Muscle layer of colon (tissue), 2 donors: ENCODE results near the gene TRAF3.

ENCODE experiments used
- H3K27ac ChIP-seq: one replicate; pipeline ENCODE4 v1.7.0; 2013; ENCODE audit warnings: low read depth, mild to moderate bottlenecking, low read length, moderate library complexity
- H3K27me3 ChIP-seq, 2 donors: one replicate each; pipeline ENCODE4 v1.7.0; 2013; ENCODE audit warnings: low read length in 2 of 2, mild to moderate bottlenecking in 2 of 2; ENCODE audit not compliant: insufficient read depth in 2 of 2, control insufficient read depth in 1 of 2
- H3K36me3 ChIP-seq: one replicate; pipeline ENCODE4 v1.7.0; 2013; ENCODE audit warnings: mild to moderate bottlenecking, low read length; ENCODE audit not compliant: insufficient read depth
- H3K4me1 ChIP-seq: one replicate; pipeline ENCODE4 v1.7.0; 2013; ENCODE audit warnings: mild to moderate bottlenecking, low read length; ENCODE audit not compliant: insufficient read depth
- H3K4me3 ChIP-seq, 2 donors: one replicate each; pipeline ENCODE4 v1.7.0; 2013; ENCODE audit warnings: low read length in 2 of 2, low read depth in 1 of 2, mild to moderate bottlenecking in 1 of 2, moderate library complexity in 1 of 2
- H3K9ac ChIP-seq: one replicate; pipeline ENCODE4 v1.7.0; 2013; ENCODE audit warnings: low read length
- H3K9me3 ChIP-seq: one replicate; pipeline ENCODE4 v1.7.0; 2013; ENCODE audit warnings: mild to moderate bottlenecking, low read length
- donor health status: abdominal sarcoma.
- donor health status: Adenocarcinoma of cecum.

Gene TRAF3

DNA sequence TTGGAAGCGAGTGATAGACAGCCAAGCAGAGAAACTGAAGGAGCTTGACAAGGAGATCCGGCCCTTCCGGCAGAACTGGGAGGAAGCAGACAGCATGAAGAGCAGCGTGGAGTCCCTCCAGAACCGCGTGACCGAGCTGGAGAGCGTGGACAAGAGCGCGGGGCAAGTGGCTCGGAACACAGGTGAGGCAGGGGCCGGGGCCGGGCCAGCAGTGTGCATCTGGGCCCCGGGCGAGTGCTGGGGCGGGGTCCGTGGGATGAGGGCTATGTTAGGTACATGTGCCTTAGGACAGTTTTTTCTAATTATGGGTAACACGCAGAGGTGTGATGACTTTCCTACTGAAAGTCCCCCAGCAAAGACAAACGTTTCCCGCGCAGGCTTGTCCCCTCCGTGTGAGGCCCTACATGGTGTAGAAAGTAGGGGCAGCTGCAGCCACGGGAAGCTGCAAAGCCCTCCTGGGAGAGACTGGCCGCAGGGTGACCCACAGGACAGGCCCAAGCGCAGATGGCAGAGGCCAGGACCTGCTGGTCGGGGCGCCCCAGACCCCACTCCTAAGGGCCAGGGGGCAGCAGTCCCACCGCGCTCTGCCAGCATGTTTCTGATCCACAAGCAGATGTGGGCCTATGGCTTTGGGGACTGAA lies 126.1 kb downstream of the TRAF3 start:
- Histone ChIP-seq H3K9me3 (no peaks in the 10 kb centered on the region), H3K27ac (no peak overlapping the region), H3K9ac (no peak overlapping the region), H3K4me3 (no peak overlapping the region), H3K27me3 (no peaks in the 10 kb centered on the region), H3K36me3 (peaks cover 13% of the 10 kb centered on the region), H3K4me1 (no peaks in the 10 kb centered on the region)

- H3K9ac ChIP-seq, result no peak overlapping the region
- H3K27me3 ChIP-seq, result no peaks in the 10 kb centered on the region
- no peak overlapping the region for H3K27ac ChIP-seq
- no peaks in the 10 kb centered on the region for H3K9me3 ChIP-seq
- no peak overlapping the region for H3K4me3 ChIP-seq
- H3K36me3 ChIP-seq, result peaks cover 10% of the 10 kb centered on the region
- no peaks in the 10 kb centered on the region for H3K4me1 ChIP-seq
Measured at GRCh38 chr14:102903889-102904512, 126.8 kb downstream of the TRAF3 start.

DNA sequence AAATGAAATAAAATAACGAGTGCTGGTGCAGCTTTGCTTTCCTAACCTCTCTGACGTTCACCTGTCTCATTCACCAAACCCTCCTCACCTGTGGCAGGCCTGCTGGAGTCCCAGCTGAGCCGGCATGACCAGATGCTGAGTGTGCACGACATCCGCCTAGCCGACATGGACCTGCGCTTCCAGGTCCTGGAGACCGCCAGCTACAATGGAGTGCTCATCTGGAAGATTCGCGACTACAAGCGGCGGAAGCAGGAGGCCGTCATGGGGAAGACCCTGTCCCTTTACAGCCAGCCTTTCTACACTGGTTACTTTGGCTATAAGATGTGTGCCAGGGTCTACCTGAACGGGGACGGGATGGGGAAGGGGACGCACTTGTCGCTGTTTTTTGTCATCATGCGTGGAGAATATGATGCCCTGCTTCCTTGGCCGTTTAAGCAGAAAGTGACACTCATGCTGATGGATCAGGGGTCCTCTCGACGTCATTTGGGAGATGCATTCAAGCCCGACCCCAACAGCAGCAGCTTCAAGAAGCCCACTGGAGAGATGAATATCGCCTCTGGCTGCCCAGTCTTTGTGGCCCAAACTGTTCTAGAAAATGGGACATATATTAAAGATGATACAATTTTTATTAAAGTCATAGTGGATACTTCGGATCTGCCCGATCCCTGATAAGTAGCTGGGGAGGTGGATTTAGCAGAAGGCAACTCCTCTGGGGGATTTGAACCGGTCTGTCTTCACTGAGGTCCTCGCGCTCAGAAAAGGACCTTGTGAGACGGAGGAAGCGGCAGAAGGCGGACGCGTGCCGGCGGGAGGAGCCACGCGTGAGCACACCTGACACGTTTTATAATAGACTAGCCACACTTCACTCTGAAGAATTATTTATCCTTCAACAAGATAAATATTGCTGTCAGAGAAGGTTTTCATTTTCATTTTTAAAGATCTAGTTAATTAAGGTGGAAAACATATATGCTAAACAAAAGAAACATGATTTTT lies 128.2 kb downstream of the TRAF3 start:
- H3K4me3 ChIP-seq, result no peak overlapping the region
- no peaks in the 10 kb centered on the region for H3K27me3 ChIP-seq
- H3K36me3 ChIP-seq, result peaks cover 10% of the 10 kb centered on the region
- H3K9me3 ChIP-seq, result no peaks in the 10 kb centered on the region
- H3K27ac ChIP-seq, result no peak overlapping the region
- H3K4me1 ChIP-seq, result no peaks in the 10 kb centered on the region
- no peak overlapping the region for H3K9ac ChIP-seq

DNA sequence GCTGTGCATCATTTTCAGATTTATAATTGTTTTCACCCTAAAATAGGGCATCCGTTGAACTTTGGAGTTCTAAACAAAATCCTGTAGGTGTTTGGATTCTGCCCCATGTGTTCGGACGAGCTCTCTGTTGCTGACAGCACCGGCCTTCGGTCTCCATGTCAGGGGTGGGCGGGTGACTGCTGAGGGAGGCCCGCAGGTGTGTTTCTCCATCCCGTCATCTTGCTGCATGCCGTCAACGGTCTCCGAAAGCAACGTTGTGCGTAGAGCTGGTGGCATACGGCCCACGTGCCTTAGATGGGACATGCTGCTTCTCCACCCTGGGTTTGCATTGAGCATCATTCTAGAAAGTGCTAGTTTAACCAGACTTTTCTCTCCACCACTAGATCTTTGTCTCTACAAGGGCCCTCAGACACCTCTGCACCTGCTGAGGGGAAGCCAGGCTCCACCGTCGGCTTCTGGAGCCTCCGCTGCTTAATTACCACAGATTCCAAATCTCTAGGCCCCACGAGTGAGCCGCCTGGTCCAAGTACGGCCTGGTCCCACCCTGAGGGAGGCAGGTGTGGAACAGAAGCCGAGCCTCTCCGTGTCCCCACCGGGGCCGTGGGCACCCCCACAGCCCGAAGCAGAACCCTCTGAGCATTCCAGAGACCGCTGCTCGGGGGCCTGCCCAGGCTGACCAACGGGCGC lies 129.5 kb downstream of the TRAF3 start:
- Histone ChIP-seq H3K4me3 (no peak overlapping the region), H3K9me3 (no peaks in the 10 kb centered on the region), H3K27ac (no peak overlapping the region), H3K36me3 (peaks cover 10% of the 10 kb centered on the region), H3K27me3 (no peaks in the 10 kb centered on the region), H3K4me1 (no peaks in the 10 kb centered on the region), H3K9ac (no peak overlapping the region)

DNA sequence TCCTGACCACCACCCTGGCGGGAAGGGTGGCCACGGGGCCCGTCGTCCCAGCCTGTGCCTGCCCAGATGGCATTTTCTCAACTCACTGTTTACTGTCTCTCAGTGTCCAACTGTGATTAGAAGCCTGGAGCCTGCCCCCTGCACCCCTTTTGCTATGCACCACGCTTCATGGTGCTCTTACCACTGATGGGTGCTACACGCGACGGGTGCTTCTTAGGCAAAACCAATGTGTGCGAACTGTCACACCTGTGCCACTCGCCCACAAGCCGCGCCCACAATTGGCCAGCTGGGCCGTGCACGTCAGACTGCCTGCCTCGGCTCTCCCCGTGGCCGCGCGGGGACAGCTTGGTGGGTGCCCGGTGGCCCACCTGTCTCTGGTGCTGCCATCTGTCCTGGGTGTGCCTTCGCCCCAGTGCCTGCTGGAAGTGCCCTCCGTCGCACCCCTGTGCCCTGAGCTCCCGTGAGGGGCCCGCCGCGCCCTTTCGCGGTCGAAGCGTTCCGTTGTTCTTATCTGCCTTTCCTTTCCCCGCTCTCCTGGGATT lies 130.1 kb downstream of the TRAF3 start:
- Histone ChIP-seq H3K4me3 (no peak overlapping the region), H3K4me1 (no peaks in the 10 kb centered on the region), H3K9me3 (no peaks in the 10 kb centered on the region), H3K27ac (no peak overlapping the region), H3K27me3 (no peaks in the 10 kb centered on the region), H3K36me3 (peaks cover 10% of the 10 kb centered on the region), H3K9ac (no peak overlapping the region)

- no peaks in the 10 kb centered on the region for H3K4me1 ChIP-seq
- no peak overlapping the region for H3K27ac ChIP-seq
Measured at GRCh38 chr14:102907980-102908730, 130.9 kb downstream of the TRAF3 start.

DNA sequence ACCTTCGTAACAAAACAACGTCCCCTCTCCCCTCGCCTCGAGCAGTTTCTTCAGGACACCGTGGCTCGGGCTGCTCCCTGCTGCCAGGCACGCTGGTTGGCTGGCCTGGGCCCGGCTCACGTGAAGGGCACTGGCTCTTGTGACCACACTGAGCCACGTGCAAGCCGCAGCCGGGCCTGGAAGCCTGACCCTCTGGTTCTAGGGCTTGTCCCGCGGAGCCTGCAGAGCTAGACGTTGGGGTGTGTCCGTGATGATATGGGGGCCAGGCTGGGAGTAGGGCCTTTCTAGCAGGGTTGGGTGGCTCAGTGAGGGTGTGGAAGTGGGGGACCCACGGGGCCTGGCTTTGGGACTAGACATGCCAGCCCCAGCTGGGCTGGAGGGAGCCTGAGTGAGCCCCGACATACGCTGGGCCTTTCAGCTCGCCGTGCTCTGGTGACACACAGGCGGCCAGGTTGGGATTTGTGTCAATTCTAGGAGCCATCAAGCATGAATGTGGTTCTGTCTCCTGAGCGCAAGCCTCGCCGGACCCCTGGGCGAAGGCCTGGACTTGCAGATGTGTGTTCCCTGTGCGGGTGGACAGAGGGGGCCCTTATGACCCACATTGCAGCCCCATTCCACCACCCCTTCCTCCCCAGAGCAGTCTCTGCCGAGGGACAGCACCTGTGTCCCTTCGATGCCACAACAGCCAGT lies 131.7 kb downstream of the TRAF3 start:
- peaks cover 10% of the 10 kb centered on the region for H3K36me3 ChIP-seq
- no peak overlapping the region for H3K4me3 ChIP-seq
- H3K4me1 ChIP-seq, result no peaks in the 10 kb centered on the region
- H3K9ac ChIP-seq, result no peak overlapping the region
- no peak overlapping the region for H3K27ac ChIP-seq
- no peaks in the 10 kb centered on the region for H3K27me3 ChIP-seq
- H3K9me3 ChIP-seq, result no peaks in the 10 kb centered on the region

More at GRCh38 chr14:102907980-102908730, 130.9 kb downstream of the TRAF3 start:
- Histone ChIP-seq H3K27me3 (no peaks in the 10 kb centered on the region), H3K9me3 (no peaks in the 10 kb centered on the region), H3K9ac (no peak overlapping the region), H3K36me3 (peaks cover 10% of the 10 kb centered on the region), H3K4me3 (no peak overlapping the region)

GRCh38 chr14:102909462-102909861 lies 132.2 kb downstream of the TRAF3 start:
- no peak overlapping the region for H3K27ac ChIP-seq
- peaks cover 10% of the 10 kb centered on the region for H3K36me3 ChIP-seq
- no peak overlapping the region for H3K9ac ChIP-seq
- no peak overlapping the region for H3K4me3 ChIP-seq
- H3K4me1 ChIP-seq, result no peaks in the 10 kb centered on the region
- H3K27me3 ChIP-seq, result no peaks in the 10 kb centered on the region
- H3K9me3 ChIP-seq, result no peaks in the 10 kb centered on the region

DNA sequence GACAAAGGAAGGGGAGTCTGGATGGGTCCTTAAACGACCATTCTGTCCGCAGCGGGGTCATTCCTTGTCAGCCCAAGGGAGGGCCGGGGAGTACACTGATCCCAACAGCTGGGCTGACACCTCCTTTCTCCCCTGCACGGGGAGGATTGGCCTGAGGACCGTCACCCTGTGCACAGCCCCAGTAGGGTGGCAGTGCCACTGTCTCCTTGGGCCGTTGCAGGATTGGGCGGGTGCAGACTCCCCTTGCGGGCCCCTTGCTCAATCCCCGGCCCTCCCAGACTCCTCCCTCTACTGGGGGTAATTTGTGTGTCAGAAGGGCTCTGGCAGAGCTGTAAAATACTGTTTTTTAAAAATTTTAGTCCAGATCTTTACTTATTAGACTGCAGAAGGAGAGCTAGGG lies 132.7 kb downstream of the TRAF3 start:
- peaks cover 9% of the 10 kb centered on the region for H3K36me3 ChIP-seq
- H3K4me3 ChIP-seq, result no peak overlapping the region

DNA sequence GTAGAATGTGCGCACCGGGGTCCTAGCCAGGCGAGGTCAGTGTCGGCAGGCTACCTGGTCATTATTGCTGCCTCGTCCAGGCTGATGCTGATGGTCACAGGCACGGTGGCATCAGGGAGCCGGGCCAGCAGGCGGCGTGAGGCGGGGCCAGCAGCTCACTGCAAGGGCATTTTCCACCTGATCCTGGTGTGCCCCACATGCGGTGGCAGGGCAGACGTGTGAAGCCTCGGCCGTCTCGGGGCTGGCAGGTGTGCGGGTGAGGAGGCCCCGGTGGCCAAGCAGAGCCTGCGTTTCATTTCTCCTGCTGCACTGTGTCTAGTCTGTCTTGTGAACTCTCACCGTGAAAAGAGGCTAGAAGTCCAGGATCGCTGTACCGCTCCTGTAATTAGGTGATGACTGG lies 133.2 kb downstream of the TRAF3 start:
- H3K27me3 ChIP-seq, result no peaks in the 10 kb centered on the region

More for the DNA sequence above, 132.7 kb downstream of the TRAF3 start:
- Histone ChIP-seq H3K27me3 (no peaks in the 10 kb centered on the region), H3K27ac (no peak overlapping the region), H3K9ac (no peak overlapping the region), H3K9me3 (no peaks in the 10 kb centered on the region), H3K4me1 (no peaks in the 10 kb centered on the region)

More for the DNA sequence above, 133.2 kb downstream of the TRAF3 start:
- Histone ChIP-seq H3K9ac (no peak overlapping the region), H3K9me3 (no peaks in the 10 kb centered on the region), H3K4me1 (no peaks in the 10 kb centered on the region), H3K27ac (no peak overlapping the region), H3K4me3 (no peak overlapping the region), H3K36me3 (peaks cover 4% of the 10 kb centered on the region)
